Measurements from ENCODE around the gene CCDC12. TPM values are rescaled to one million over a fixed set of nuclear protein-coding genes. Genes with fewer than 3 reads are reported as not detected.

The CCDC12 gene
- total RNA-seq, 1 donor from 2014 or later = 41.4 TPM

GRCh38 chr3:46929324-46929723, 47.2 kb downstream of the CCDC12 start:
- DNase-seq = no peak
- Mint-ChIP-seq H3K9me3 (ENCODE audit: unreplicated experiment) (peaks cover 4% of the 10 kb centered on the region), H3K27me3 (ENCODE audit: unreplicated experiment) (no peaks in the 10 kb centered on the region)

GRCh38 chr3:46928282-46928681, 48.3 kb downstream of the CCDC12 start:
- no peak for DNase-seq
- peaks cover 2% of the 10 kb centered on the region for H3K27me3 Mint-ChIP-seq (ENCODE audit: unreplicated experiment)
- peaks cover 19% of the 10 kb centered on the region for H3K4me1 Mint-ChIP-seq (ENCODE audit: low read depth, unreplicated experiment)
- no peak overlapping the region for H3K4me3 Mint-ChIP-seq (ENCODE audit: unreplicated experiment)
- TF ChIP-seq CTCF (IDR thresholded peaks at IDR 0.05; ENCODE audit: partially characterized antibody, unreplicated experiment) = no peak
- H3K36me3 Mint-ChIP-seq (ENCODE audit: unreplicated experiment) = no peaks in the 10 kb centered on the region
- no peak overlapping the region for H3K27ac Mint-ChIP-seq (ENCODE audit: unreplicated experiment)
- H3K9me3 Mint-ChIP-seq (ENCODE audit: unreplicated experiment) = peaks cover 4% of the 10 kb centered on the region

More at GRCh38 chr3:46929324-46929723, 47.2 kb downstream of the CCDC12 start:
- H3K4me3 Mint-ChIP-seq (ENCODE audit: unreplicated experiment) = no peak overlapping the region
- TF ChIP-seq CTCF (IDR thresholded peaks at IDR 0.05; ENCODE audit: partially characterized antibody, unreplicated experiment) = no peak
- H3K36me3 Mint-ChIP-seq (ENCODE audit: unreplicated experiment) = no peaks in the 10 kb centered on the region
- no peak overlapping the region for H3K27ac Mint-ChIP-seq (ENCODE audit: unreplicated experiment)
- H3K4me1 Mint-ChIP-seq (ENCODE audit: low read depth, unreplicated experiment) = peaks cover 19% of the 10 kb centered on the region

- H3K27me3 Mint-ChIP-seq (ENCODE audit: unreplicated experiment) = peaks cover 5% of the 10 kb centered on the region
- H3K9me3 Mint-ChIP-seq (ENCODE audit: unreplicated experiment) = peaks cover 4% of the 10 kb centered on the region
- H3K36me3 Mint-ChIP-seq (ENCODE audit: unreplicated experiment) = no peaks in the 10 kb centered on the region
- H3K4me3 Mint-ChIP-seq (ENCODE audit: unreplicated experiment) = no peak overlapping the region
- peaks cover 19% of the 10 kb centered on the region for H3K4me1 Mint-ChIP-seq (ENCODE audit: low read depth, unreplicated experiment)
- no peak for DNase-seq
- no peak overlapping the region for H3K27ac Mint-ChIP-seq (ENCODE audit: unreplicated experiment)
- TF ChIP-seq CTCF (IDR thresholded peaks at IDR 0.05; ENCODE audit: partially characterized antibody, unreplicated experiment) = no peak
Measured at GRCh38 chr3:46927718-46928073, 48.8 kb downstream of the CCDC12 start.

- H3K27ac Mint-ChIP-seq (ENCODE audit: unreplicated experiment) = peak overlapping the region; percentile 72
Measured at GRCh38 chr3:46926871-46927717, 49.5 kb downstream of the CCDC12 start.

More at GRCh38 chr3:46926871-46927717, 49.5 kb downstream of the CCDC12 start:
- H3K9me3 Mint-ChIP-seq (ENCODE audit: unreplicated experiment) = peaks cover 4% of the 10 kb centered on the region
- DNase-seq = no peak
- H3K36me3 Mint-ChIP-seq (ENCODE audit: unreplicated experiment) = no peaks in the 10 kb centered on the region
- peaks cover 18% of the 10 kb centered on the region for H3K4me1 Mint-ChIP-seq (ENCODE audit: low read depth, unreplicated experiment)
- peaks cover 5% of the 10 kb centered on the region for H3K27me3 Mint-ChIP-seq (ENCODE audit: unreplicated experiment)
- H3K4me3 Mint-ChIP-seq (ENCODE audit: unreplicated experiment) = no peak overlapping the region
- no peak for TF ChIP-seq CTCF (IDR thresholded peaks at IDR 0.05; ENCODE audit: partially characterized antibody, unreplicated experiment)
